Esophagus (tissue), 2 donors: Measurements from ENCODE around the gene PPAN. TPM values are rescaled to one million over a fixed set of nuclear protein-coding genes. Genes with fewer than 3 reads are reported as not detected.

ENCODE experiments used
- H3K27ac ChIP-seq, 2 donors: one replicate each; pipeline ENCODE4 v1.5.1; 2013; ENCODE audit warnings: low read depth in 2 of 2, mild to moderate bottlenecking in 2 of 2, inconsistent platforms in 1 of 2, low read length in 1 of 2, moderate library complexity in 1 of 2
- H3K27me3 ChIP-seq, 2 donors: one replicate each; pipeline ENCODE4 v1.6.1; 2013; ENCODE audit warnings: low read length in 2 of 2, control low read depth in 1 of 2, mild to moderate bottlenecking in 1 of 2; ENCODE audit not compliant: insufficient read depth in 2 of 2, control insufficient read depth in 1 of 2
- H3K36me3 ChIP-seq, 2 donors: one replicate each; pipeline ENCODE4 v1.6.1; 2013; ENCODE audit warnings: low read length in 1 of 2; ENCODE audit not compliant: control insufficient read depth in 2 of 2, insufficient read depth in 2 of 2
- H3K4me1 ChIP-seq, 2 donors: one replicate each; pipeline ENCODE4 v1.6.1; 2013; ENCODE audit warnings: low read length in 1 of 2; ENCODE audit not compliant: control insufficient read depth in 2 of 2, insufficient read depth in 2 of 2
- H3K4me3 ChIP-seq, 2 donors: one replicate each; pipeline ENCODE4 v1.5.1; 2013; ENCODE audit warnings: low read length in 2 of 2, mild to moderate bottlenecking in 2 of 2, low read depth in 1 of 2, moderate library complexity in 1 of 2
- H3K9me3 ChIP-seq, 2 donors: one replicate each; pipeline ENCODE4 v1.6.1; 2013; ENCODE audit warnings: mild to moderate bottlenecking in 2 of 2, low read depth in 1 of 2, low read length in 1 of 2, moderate library complexity in 1 of 2; ENCODE audit not compliant: control insufficient read depth in 2 of 2, insufficient read depth in 1 of 2
- WGBS, 2 donors: extraction: QIAGEN DNeasy Blood & Tissue Kit; methylation state at CpG; one replicate each; pipeline ENCODE4 v1.1.7; 2013; 5-methylcytosine and 5-hydroxymethylcytosine counted together
- polyA plus RNA-seq, 2 donors: library from polyadenylated mRNA; stranded (reverse); fragments of 200-250 nt; gene quantifications; one replicate each; pipeline ENCODE4 v1.2.3, GENCODE V29; 2013
- donor health status: healthy with polysubstance abuse.
- donor health status: Bipolar disorder and iron deficiency.

The PPAN gene
- polyA plus RNA-seq, 2 donors, result 41.6 to 64.7 TPM

DNA sequence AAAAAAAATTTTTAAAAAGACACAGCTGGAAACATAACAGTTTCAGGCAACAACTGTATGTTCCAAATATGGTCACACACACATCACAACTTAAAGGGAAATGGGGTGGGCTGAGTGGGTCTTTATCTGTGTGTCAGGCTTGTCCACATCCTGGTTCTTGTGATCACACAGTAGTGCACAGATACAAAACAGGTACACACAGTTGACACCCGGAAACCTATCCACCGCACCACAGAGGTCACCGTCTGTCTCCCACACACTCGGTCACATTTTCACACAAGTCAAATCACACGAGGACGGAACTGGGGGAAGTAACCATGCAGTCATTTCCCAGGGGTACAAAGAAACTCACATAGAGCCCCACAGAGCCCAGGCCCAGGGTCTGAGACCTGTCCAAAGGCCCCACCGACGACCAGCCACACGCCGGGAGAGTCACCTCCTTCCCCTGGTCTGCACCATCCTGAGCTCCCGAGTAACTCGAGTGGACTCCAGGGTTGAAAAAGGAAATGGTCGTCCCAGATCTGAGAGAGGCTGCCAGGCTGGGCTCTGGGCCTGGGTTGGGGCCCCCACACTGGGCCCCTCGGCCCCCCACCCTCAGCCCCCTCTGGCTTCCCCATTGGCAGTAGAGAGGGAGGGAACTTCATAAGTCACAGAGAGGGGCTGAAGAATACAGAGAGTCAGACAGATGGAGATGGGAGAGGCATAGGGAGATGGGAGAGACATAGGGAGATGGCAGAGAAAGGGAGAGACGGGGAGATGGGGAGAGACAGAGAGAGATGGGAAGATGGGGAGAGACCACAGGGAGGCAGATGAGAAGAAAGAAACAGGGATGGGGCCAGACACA, 1.3 kb upstream of the PPAN start:
- WGBS, 2 donors, result 52 to 54% methylated on average over 15 of the region's 15 CpGs
- H3K4me1 ChIP-seq, result peaks cover 0 to 8% of the 10 kb centered on the region in 2 donors
- no peaks in the 10 kb centered on the region for H3K27me3 ChIP-seq
- H3K36me3 ChIP-seq, result peaks cover 8 to 19% of the 10 kb centered on the region in 2 donors
- H3K9me3 ChIP-seq, result no peaks in the 10 kb centered on the region
- H3K27ac ChIP-seq, result peak overlapping the region; percentile 62 to 77
- H3K4me3 ChIP-seq, result no peak overlapping the region

DNA sequence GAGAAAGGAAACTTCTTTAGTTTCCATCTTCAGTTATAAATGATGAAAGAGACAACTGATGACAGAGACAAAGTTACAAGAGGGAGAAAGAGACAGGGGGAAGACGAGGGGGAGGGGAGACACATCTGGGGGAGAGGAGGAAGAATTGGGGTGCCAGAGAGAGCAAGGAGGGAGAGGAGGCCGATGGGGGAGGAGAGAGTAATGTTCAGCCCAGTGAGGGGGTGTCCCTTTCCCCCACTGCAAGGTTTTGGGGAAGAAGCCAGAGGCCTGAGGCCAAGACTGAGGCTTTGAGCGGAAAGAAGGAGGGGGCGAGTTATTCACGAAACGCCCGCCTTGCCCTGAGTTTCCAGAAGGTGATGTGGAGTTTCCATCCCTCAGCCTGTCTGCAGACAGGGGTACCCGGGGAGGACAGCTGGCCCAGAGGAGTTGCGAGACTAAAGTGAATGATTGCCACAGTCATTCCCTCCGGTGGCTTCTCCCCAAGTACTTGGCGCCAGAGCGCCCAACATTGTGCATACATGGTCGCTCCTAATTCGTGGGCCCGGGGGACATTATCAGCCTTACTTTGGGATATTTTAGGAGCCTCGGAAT, 558 bp upstream of the PPAN start:
- peak overlapping the region; percentile 45 to 62 for H3K27ac ChIP-seq
- peaks cover 11 to 26% of the 10 kb centered on the region in 2 donors for H3K36me3 ChIP-seq
- H3K27me3 ChIP-seq, result no peaks in the 10 kb centered on the region
- no peak overlapping the region for H3K4me3 ChIP-seq
- peaks cover 0 to 8% of the 10 kb centered on the region in 2 donors for H3K4me1 ChIP-seq
- no peaks in the 10 kb centered on the region for H3K9me3 ChIP-seq
- WGBS, 2 donors, result 36 to 40% methylated on average over 16 of the region's 16 CpGs

DNA sequence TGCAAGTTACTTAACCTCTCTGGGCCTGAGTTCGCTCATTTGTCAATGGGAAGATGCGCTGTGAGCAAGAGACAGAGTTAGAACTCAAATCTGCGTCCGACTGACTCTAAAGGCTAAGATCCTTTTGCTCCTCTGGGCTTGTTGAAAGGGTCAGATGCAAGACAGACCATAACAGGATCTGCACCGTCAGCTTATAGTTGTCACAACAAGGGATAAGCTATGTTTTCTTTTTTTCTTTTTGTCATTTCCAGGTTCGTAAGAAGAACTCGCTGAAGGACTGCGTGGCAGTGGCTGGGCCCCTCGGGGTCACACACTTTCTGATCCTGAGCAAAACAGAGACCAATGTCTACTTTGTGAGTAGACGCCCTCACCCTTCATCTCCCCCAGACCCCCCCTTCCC, 1.1 kb downstream of the PPAN start:
- Histone ChIP-seq H3K4me3 (peak overlapping the region; percentile 80 to 81), H3K36me3 (peaks cover 11 to 38% of the 10 kb centered on the region in 2 donors), H3K27me3 (no peaks in the 10 kb centered on the region), H3K4me1 (peaks cover 0 to 11% of the 10 kb centered on the region in 2 donors), H3K27ac (no peak overlapping the region), H3K9me3 (no peaks in the 10 kb centered on the region)
- WGBS, 2 donors, result 70 to 71% methylated on average over 10 of the region's 10 CpGs

DNA sequence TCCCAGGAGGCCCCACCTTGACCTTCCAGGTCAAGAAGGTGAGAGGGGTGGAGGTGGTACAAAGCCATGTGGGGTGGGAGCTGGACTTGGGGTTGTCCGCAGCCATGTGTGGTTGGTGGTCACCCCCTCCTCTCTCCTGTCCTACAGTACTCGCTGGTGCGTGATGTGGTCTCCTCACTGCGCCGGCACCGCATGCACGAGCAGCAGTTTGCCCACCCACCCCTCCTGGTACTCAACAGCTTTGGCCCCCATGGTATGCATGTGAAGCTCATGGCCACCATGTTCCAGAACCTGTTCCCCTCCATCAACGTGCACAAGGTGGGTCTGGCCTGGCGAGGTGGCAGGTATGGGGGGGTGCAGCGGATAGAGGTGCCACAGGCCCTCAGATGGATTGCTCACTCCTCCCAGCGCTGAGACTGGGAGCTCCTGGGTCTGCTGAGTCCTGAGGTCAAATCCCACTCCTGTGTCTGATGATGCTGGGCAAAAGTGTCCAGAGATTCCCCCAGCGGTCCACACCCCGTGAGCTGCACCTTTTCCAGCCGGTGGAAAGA, 1.7 kb downstream of the PPAN start:
- H3K4me1 ChIP-seq, result peaks cover 0 to 12% of the 10 kb centered on the region in 2 donors
- 90 to 92% methylated on average over 14 of the region's 14 CpGs for WGBS, 2 donors
- peaks cover 11 to 40% of the 10 kb centered on the region in 2 donors for H3K36me3 ChIP-seq

DNA sequence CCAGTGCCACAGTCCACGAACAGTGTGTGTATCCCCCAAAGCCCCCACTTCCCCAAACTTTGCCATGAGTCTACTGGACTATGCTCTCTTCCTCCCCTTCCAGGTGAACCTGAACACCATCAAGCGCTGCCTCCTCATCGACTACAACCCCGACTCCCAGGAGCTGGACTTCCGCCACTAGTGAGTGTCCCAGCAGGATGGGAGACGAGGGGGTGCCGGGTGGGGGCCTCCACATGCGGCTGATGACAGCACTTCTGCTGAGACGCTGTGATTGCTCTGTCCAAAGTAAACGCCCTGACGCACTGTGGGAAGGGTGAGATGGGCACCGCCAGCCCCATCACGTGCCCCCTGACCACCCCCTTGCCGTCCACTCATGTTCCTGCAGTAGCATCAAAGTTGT, 3.4 kb downstream of the PPAN start:
- Histone ChIP-seq H3K4me3 (no peak overlapping the region), H3K4me1 (peaks cover 0 to 15% of the 10 kb centered on the region in 2 donors), H3K36me3 (peaks cover 11 to 45% of the 10 kb centered on the region in 2 donors), H3K9me3 (no peaks in the 10 kb centered on the region), H3K27ac (no peak overlapping the region), H3K27me3 (no peaks in the 10 kb centered on the region)
- WGBS, 2 donors, result 91% methylated on average over 14 of the region's 14 CpGs

More for the DNA sequence above, 1.7 kb downstream of the PPAN start:
- no peak overlapping the region for H3K27ac ChIP-seq
- H3K27me3 ChIP-seq, result no peaks in the 10 kb centered on the region
- no peaks in the 10 kb centered on the region for H3K9me3 ChIP-seq
- no peak overlapping the region for H3K4me3 ChIP-seq

DNA sequence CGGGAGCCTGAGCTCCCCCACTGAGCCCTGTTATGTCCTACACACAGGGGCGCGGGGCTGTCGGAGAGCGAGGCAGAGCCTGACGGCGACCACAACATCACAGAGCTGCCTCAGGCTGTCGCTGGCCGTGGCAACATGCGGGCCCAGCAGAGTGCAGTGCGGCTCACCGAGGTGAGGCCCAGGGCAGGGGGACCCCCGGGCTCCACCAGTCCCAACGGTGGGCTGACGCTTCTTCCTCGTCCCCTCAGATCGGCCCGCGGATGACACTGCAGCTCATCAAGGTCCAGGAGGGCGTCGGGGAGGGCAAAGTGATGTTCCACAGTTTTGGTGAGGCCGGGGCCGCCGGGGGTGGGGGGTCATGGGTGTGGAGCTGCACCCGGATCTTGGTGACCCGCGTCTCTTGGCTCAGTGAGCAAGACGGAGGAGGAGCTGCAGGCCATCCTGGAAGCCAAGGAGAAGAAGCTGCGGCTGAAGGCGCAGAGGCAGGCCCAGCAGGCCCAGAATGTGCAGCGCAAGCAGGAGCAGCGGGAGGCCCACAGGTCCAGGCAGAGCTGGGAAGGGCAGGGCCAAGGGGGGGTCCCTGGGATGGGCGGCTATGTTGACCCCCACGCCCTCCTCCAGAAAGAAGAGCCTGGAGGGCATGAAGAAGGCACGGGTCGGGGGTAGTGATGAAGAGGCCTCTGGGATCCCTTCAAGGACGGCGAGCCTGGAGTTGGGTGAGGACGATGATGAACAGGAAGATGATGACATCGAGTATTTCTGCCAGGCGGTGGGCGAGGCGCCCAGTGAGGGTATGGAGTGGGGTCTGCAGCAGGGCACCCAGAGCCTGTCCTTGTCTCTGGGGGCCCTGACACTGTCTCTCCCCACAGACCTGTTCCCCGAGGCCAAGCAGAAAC, 4.2 kb downstream of the PPAN start:
- Histone ChIP-seq H3K9me3 (no peaks in the 10 kb centered on the region), H3K4me1 (peaks cover 0 to 15% of the 10 kb centered on the region in 2 donors), H3K27me3 (no peaks in the 10 kb centered on the region), H3K4me3 (no peak overlapping the region), H3K27ac (peak overlapping the region in 1 of 2 donors; percentile 25), H3K36me3 (peaks cover 11 to 51% of the 10 kb centered on the region in 2 donors)
- 88 to 89% methylated on average over 44 of the region's 44 CpGs for WGBS, 2 donors

DNA sequence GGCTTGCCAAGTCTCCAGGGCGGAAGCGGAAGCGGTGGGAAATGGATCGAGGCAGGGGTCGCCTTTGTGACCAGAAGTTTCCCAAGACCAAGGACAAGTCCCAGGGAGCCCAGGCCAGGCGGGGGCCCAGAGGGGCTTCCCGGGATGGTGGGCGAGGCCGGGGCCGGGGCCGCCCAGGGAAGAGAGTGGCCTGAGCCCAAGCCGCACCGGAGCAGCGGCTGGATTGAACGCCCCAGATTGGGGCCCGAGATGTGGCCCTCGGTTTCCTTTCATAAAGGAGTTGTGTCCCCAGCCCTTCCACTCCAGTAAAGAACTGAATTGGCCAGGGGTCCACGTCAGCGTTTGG, 4.8 kb downstream of the PPAN start:
- peaks cover 14 to 57% of the 10 kb centered on the region in 2 donors for H3K36me3 ChIP-seq
- H3K4me3 ChIP-seq, result no peak overlapping the region
- WGBS, 2 donors, result 87 to 90% methylated on average over 19 of the region's 19 CpGs
- H3K4me1 ChIP-seq, result peaks cover 0 to 12% of the 10 kb centered on the region in 2 donors
- peak overlapping the region in 1 of 2 donors; percentile 25 for H3K27ac ChIP-seq
- no peaks in the 10 kb centered on the region for H3K27me3 ChIP-seq
- H3K9me3 ChIP-seq, result peaks cover 0 to 2% of the 10 kb centered on the region in 2 donors

DNA sequence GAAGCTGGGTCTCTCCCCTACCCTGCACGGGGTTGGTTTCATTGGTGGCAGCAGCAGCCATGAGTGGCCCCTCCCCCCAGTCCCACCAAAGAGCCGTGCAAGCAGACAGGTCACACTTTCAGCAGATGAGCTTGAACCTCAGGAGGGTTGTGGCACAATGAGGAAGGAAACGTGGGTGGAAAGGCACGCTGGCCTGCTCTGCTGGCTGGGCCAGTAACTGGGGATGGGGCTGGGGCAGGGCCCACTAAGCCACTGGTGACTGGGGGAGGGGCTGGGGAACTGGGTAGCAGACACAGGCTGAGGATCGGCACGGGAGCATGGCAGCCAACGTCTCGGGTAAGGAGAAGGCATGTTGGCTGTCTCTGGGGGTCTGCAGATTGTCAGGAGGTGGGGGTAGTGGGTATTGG, 5.2 kb downstream of the PPAN start, which contains the start of gene P2RY11:
Gene P2RY11 (plus strand): TSS at position 289 of the 407 bp plus-strand sequence. CDS start 29 bp downstream, at position 318.
- Histone ChIP-seq H3K36me3 (peaks cover 19 to 62% of the 10 kb centered on the region in 2 donors), H3K27ac (peak within 1 kb of the TSS; percentile 14 to 36)
- WGBS, 2 donors, result 45 to 52% methylated on average over 8 of the region's 8 CpGs

More for the DNA sequence above, 5.2 kb downstream of the PPAN start, which contains the start of gene P2RY11:
- no peaks in the 10 kb centered on the region for H3K27me3 ChIP-seq
- H3K4me3 ChIP-seq, result no peak within 1 kb of the TSS
- H3K4me1 ChIP-seq, result peaks cover 0 to 15% of the 10 kb centered on the region in 2 donors
- H3K9me3 ChIP-seq, result peaks cover 0 to 3% of the 10 kb centered on the region in 2 donors
